GM23338 (cell line): ENCODE results near the gene NTNG1. TPM values are rescaled to one million over a fixed set of nuclear protein-coding genes. Genes with fewer than 3 reads are reported as not detected.

Experiments
- ATAC-seq: fragments of 200-7000 bp; cut with Tn5 transposase; 3 replicates; pipeline ENCODE4 v1.9.1; 2020
- DNase-seq: peaks from one replicate; pipeline ENCODE4 v3.0.0-alpha.2; 2015; ENCODE audit warnings: low spot score
- H2AFZ ChIP-seq: fragments of 200-600 bp; sonication (generic); 2 replicates; pipeline ENCODE4 v1.8.0; 2016; ENCODE audit warnings: antibody characterized with exemption, mild to moderate bottlenecking, moderate library complexity
- H3F3A ChIP-seq: fragments of 200-600 bp; sonication (generic); replicated peaks from 2 replicates; pipeline ENCODE4 v1.8.0; 2017; ENCODE audit warnings: antibody characterized with exemption, mixed run types, low read depth
- H3K27ac ChIP-seq: fragments of 200-600 bp; sonication (generic); 2 replicates; pipeline ENCODE4 v1.6.1; 2016; ENCODE audit warnings: low read depth
- H3K27me3 ChIP-seq: fragments of 200-600 bp; sonication (generic); 2 replicates; pipeline ENCODE4 v1.8.0; 2016; ENCODE audit warnings: mild to moderate bottlenecking, mixed run types, moderate library complexity; ENCODE audit not compliant: insufficient read depth
- H3K36me3 ChIP-seq: fragments of 200-600 bp; sonication (generic); 2 replicates; pipeline ENCODE4 v1.8.0; 2016; ENCODE audit warnings: mild to moderate bottlenecking; ENCODE audit not compliant: insufficient read depth
- H3K4me1 ChIP-seq: fragments of 200-600 bp; sonication (generic); 2 replicates; pipeline ENCODE4 v1.8.0; 2016; ENCODE audit warnings: mild to moderate bottlenecking, moderate library complexity; ENCODE audit not compliant: insufficient read depth
- H3K4me2 ChIP-seq: fragments of 200-600 bp; sonication (generic); 2 replicates; pipeline ENCODE4 v1.7.1; 2017; ENCODE audit warnings: mixed run types
- H3K4me3 ChIP-seq: fragments of 200-600 bp; sonication (generic); 2 replicates; pipeline ENCODE4 v1.6.1; 2016; ENCODE audit warnings: mixed run types
- H3K79me2 ChIP-seq: fragments of 200-600 bp; sonication (generic); replicated peaks from 2 replicates; pipeline ENCODE4 v1.8.0; 2017; ENCODE audit warnings: mild to moderate bottlenecking; ENCODE audit not compliant: insufficient read depth
- H3K9me2 ChIP-seq: fragments of 200-600 bp; sonication (generic); 2 replicates; pipeline ENCODE4 v1.8.0; 2017; ENCODE audit not compliant: insufficient read depth
- H4K20me1 ChIP-seq: fragments of 200-600 bp; sonication (generic); replicated peaks from 2 replicates; pipeline ENCODE4 v1.8.0; 2017; ENCODE audit warnings: mild to moderate bottlenecking; ENCODE audit not compliant: insufficient read depth
- H3K27ac Mint-ChIP-seq: 2 replicates; pipeline ENCODE4 v1.8.0; 2020; ENCODE audit warnings: inconsistent platforms, mild to moderate bottlenecking, moderate library complexity, mixed read lengths
- H3K27me3 Mint-ChIP-seq: 3 replicates; pipeline ENCODE4 v1.8.0; 2022; ENCODE audit warnings: low read depth, mild to moderate bottlenecking, moderate library complexity, mixed read lengths, inconsistent platforms; ENCODE audit not compliant: insufficient read depth, poor library complexity
- H3K36me3 Mint-ChIP-seq: 3 replicates; pipeline ENCODE4 v1.8.0; 2021; ENCODE audit warnings: low read depth, mild to moderate bottlenecking, inconsistent platforms, moderate library complexity, mixed read lengths
- H3K4me1 Mint-ChIP-seq: 3 replicates; pipeline ENCODE4 v1.8.0; 2020; ENCODE audit warnings: mild to moderate bottlenecking, inconsistent platforms, mixed read lengths
- H3K4me3 Mint-ChIP-seq: 3 replicates; pipeline ENCODE4 v1.8.0; 2021; ENCODE audit warnings: moderate library complexity, mild to moderate bottlenecking, inconsistent platforms, mixed read lengths
- H3K9me3 Mint-ChIP-seq: 3 replicates; pipeline ENCODE4 v1.8.0; 2020; ENCODE audit warnings: moderate library complexity, mild to moderate bottlenecking, inconsistent platforms, mixed read lengths
- CREB1 ChIP-seq: fragments of 250-450 bp; sonication (Bioruptor Pico); IDR thresholded peaks from 2 replicates; pipeline ENCODE4 v1.5.0; 2020; ENCODE audit warnings: low read depth, mild to moderate bottlenecking, moderate library complexity
- CTCF ChIP-seq, 2 experiments: fragments of 200-600 bp in 1 of 2; sonication (generic) in 1 of 2; conservative IDR thresholded peaks; 2 replicates each; pipeline versions ENCODE4 v1.5.1 to v1.6.1; 2016 to 2017; ENCODE audit warnings: antibody characterized with exemption in 2 of 2, low read depth in 2 of 2, mild to moderate bottlenecking in 2 of 2, moderate library complexity in 1 of 2
- ETS1 ChIP-seq: IDR thresholded peaks from 2 replicates; pipeline ENCODE4 v1.6.1; 2016; ENCODE audit warnings: antibody characterized with exemption
- EZH2 ChIP-seq: fragments of 200-600 bp; sonication (generic); IDR thresholded peaks from one replicate; pipeline ENCODE4 v1.8.0; 2017; ENCODE audit warnings: antibody characterized with exemption, mild to moderate bottlenecking, low read depth; ENCODE audit not compliant: unreplicated experiment
- EZH2phosphoT487 ChIP-seq: fragments of 200-600 bp; sonication (generic); IDR thresholded peaks from one replicate; pipeline ENCODE4 v1.8.1; 2018; ENCODE audit warnings: antibody characterized with exemption; ENCODE audit not compliant: unreplicated experiment
- JUNB ChIP-seq: IDR thresholded peaks from one replicate; pipeline ENCODE4 v1.6.1; 2016; ENCODE audit warnings: antibody characterized with exemption; ENCODE audit not compliant: unreplicated experiment
- NANOG ChIP-seq: IDR thresholded peaks from 2 replicates; pipeline ENCODE4 v1.6.1; 2016; ENCODE audit warnings: antibody characterized with exemption, borderline replicate concordance
- POLR2AphosphoS5 ChIP-seq: IDR thresholded peaks from 2 replicates; pipeline ENCODE4 v1.6.1; 2016; ENCODE audit warnings: antibody characterized with exemption, low read depth
- REST ChIP-seq: IDR thresholded peaks from one replicate; pipeline ENCODE4 v1.6.1; 2018; ENCODE audit warnings: antibody characterized with exemption; ENCODE audit not compliant: unreplicated experiment
- STAT1 ChIP-seq: IDR thresholded peaks from one replicate; pipeline ENCODE4 v1.6.1; 2016; ENCODE audit warnings: antibody characterized with exemption; ENCODE audit not compliant: unreplicated experiment
- ZNF114 ChIP-seq: fragments of 250-450 bp; sonication (Bioruptor Pico); IDR thresholded peaks from 2 replicates; pipeline ENCODE4 v1.5.0; 2020; ENCODE audit warnings: mild to moderate bottlenecking, moderate library complexity
- ZNF331 ChIP-seq: fragments of 250-450 bp; sonication (Bioruptor Pico); IDR thresholded peaks from 2 replicates; pipeline ENCODE4 v1.5.0; 2020; ENCODE audit warnings: low read depth, mild to moderate bottlenecking, moderate library complexity
- ZNF462 ChIP-seq: fragments of 250-450 bp; sonication (Bioruptor Pico); IDR thresholded peaks from 2 replicates; pipeline ENCODE4 v1.5.0; 2020; ENCODE audit warnings: mild to moderate bottlenecking, moderate library complexity
- polyA plus RNA-seq: library from polyadenylated mRNA; unstranded; fragments of >200 nt; fragmentation: Nextera tagmentation; extraction: Ambion mirVana; gene quantifications from 2 replicates; pipeline ENCODE4 v1.2.1, GENCODE V29; 2016
- total RNA-seq: library from RNA; depleted of rRNA; stranded (reverse); fragments of >200 nt; shearing (Covaris generic); gene quantifications from 2 replicates; pipeline ENCODE4 v1.2.3, GENCODE V29; 2014

The NTNG1 gene
- total and polyA plus RNA-seq, 2 experiments from 2014 or later = 7.2 to 10.3 TPM

- ATAC-seq = no peak
- peaks cover 40% of the 10 kb centered on the region for H3K4me1 ChIP-seq
- no peaks in the 10 kb centered on the region for H3K27me3 ChIP-seq
- peaks cover 9% of the 10 kb centered on the region for H3K9me3 Mint-ChIP-seq
- H3K4me3 ChIP-seq = no peak overlapping the region
- no peak overlapping the region for H3K27ac Mint-ChIP-seq
- H2AFZ ChIP-seq = no peak overlapping the region
- DNase-seq = no peak
- H3K4me3 Mint-ChIP-seq = no peak overlapping the region
- H3K36me3 Mint-ChIP-seq = peaks cover 9% of the 10 kb centered on the region
- H4K20me1 ChIP-seq = no peaks in the 10 kb centered on the region
- H3K27ac ChIP-seq = no peak overlapping the region
- H3F3A ChIP-seq = no peaks in the 10 kb centered on the region
- peaks cover 2% of the 10 kb centered on the region for H3K27me3 Mint-ChIP-seq
- no peaks in the 10 kb centered on the region for H3K79me2 ChIP-seq
- no peaks in the 10 kb centered on the region for H3K36me3 ChIP-seq
- no peak overlapping the region for H3K4me2 ChIP-seq
- H3K9me2 ChIP-seq = peaks cover 7% of the 10 kb centered on the region
- H3K4me1 Mint-ChIP-seq = peaks cover 18% of the 10 kb centered on the region
- TF ChIP-seq CTCF (conservative IDR thresholded peaks at IDR 0.05; ENCODE audit: low read depth in 2 of 2) (no peak), ETS1 (no peak), NANOG (no peak), ZNF331 (CRISPR knock-in tag) (no peak), EZH2 (no peak), STAT1 (no peak), POLR2AphosphoS5 (no peak), EZH2phosphoT487 (no peak), ZNF114 (CRISPR knock-in tag) (no peak), JUNB (no peak), CREB1 (CRISPR knock-in tag) (no peak), ZNF462 (no peak), REST (no peak)
Measured at GRCh38 chr1:107231291-107231690, 90.5 kb downstream of the NTNG1 start.
